OCI-LY1 (cell line): ENCODE data around the gene MAD1L1.
A peak's percentile ranks its signal among the peaks of the same experiment; 100 is the strongest.

Experiments
- H2AFZ ChIP-seq: fragments of 200-600 bp; sonication (generic), shearing (Covaris generic); 2 replicates; pipeline ENCODE4 v1.6.0; 2014; ENCODE audit warnings: antibody characterized with exemption, mild to moderate bottlenecking, low read length
- H3F3A ChIP-seq: fragments of 200-600 bp; sonication (generic), shearing (Covaris generic); 2 replicates; pipeline ENCODE4 v1.6.0; 2014; ENCODE audit warnings: mild to moderate bottlenecking, antibody characterized with exemption, low read length, moderate library complexity; ENCODE audit not compliant: insufficient read depth
- H3K27ac ChIP-seq: fragments of 200-600 bp; sonication (generic); 2 replicates; pipeline ENCODE4 v1.5.1; 2014; ENCODE audit warnings: low read length, mixed run types, mild to moderate bottlenecking, low read depth; ENCODE audit not compliant: poor library complexity, severe bottlenecking
- H3K27me3 ChIP-seq: fragments of 200-600 bp; sonication (generic); 2 replicates; pipeline ENCODE4 v1.6.0; 2014; ENCODE audit warnings: antibody characterized with exemption, mild to moderate bottlenecking, low read length, moderate library complexity; ENCODE audit not compliant: insufficient read depth
- H3K36me3 ChIP-seq: fragments of 200-600 bp; sonication (generic); 2 replicates; pipeline ENCODE4 v1.6.1; 2014; ENCODE audit warnings: mild to moderate bottlenecking, antibody characterized with exemption, low read length, moderate library complexity, mixed read lengths; ENCODE audit not compliant: insufficient read depth
- H3K4me1 ChIP-seq: fragments of 200-600 bp; sonication (generic); 2 replicates; pipeline ENCODE4 v1.5.1; 2014; ENCODE audit warnings: mild to moderate bottlenecking, low read length, moderate library complexity; ENCODE audit not compliant: insufficient read depth, severe bottlenecking
- H3K4me2 ChIP-seq: fragments of 200-600 bp; sonication (generic), shearing (Covaris generic); 2 replicates; pipeline ENCODE4 v1.6.1; 2014; ENCODE audit warnings: low read length
- H3K4me3 ChIP-seq: fragments of 200-600 bp; sonication (generic); 2 replicates; pipeline ENCODE4 v1.5.1; 2014; ENCODE audit warnings: low read length, low read depth, mild to moderate bottlenecking, mixed read lengths; ENCODE audit not compliant: poor library complexity, severe bottlenecking
- H3K79me2 ChIP-seq: fragments of 200-600 bp; shearing (Covaris generic); 2 replicates; pipeline ENCODE4 v1.6.1; 2016; ENCODE audit warnings: mixed run types, low read length, mixed read lengths; ENCODE audit not compliant: insufficient read depth
- H3K9ac ChIP-seq: fragments of 200-600 bp; sonication (generic), shearing (Covaris generic); 2 replicates; pipeline ENCODE4 v1.6.1; 2014; ENCODE audit warnings: mild to moderate bottlenecking, low read length, mixed read lengths
- H3K9me2 ChIP-seq: fragments of 200-600 bp; sonication (generic), shearing (Covaris generic); 2 replicates; pipeline ENCODE4 v1.6.1; 2014; ENCODE audit warnings: low read depth, mild to moderate bottlenecking, low read length, mixed read lengths
- H3K9me3 ChIP-seq: fragments of 200-600 bp; shearing (Covaris generic); 2 replicates; pipeline ENCODE4 v1.6.1; 2014; ENCODE audit warnings: low read length, mixed read lengths
- H4K20me1 ChIP-seq: fragments of 200-600 bp; sonication (generic), shearing (Covaris generic); 2 replicates; pipeline ENCODE4 v1.6.0; 2016; ENCODE audit warnings: mild to moderate bottlenecking, low read length; ENCODE audit not compliant: insufficient read depth
- EZH2 ChIP-seq: fragments of 200-600 bp; sonication (generic), shearing (Covaris generic); IDR thresholded peaks from 2 replicates; pipeline ENCODE4 v1.8.0; 2017; ENCODE audit warnings: borderline replicate concordance, mixed run types, mild to moderate bottlenecking, antibody characterized with exemption, low read length, moderate library complexity, mixed read lengths
- TF ChIP-seq, protein P1 (sequence below): fragments of 200-600 bp; sonication (generic), shearing (Covaris generic); IDR thresholded peaks from 2 replicates; pipeline ENCODE4 v1.5.1; 2017; ENCODE audit warnings: mild to moderate bottlenecking, antibody characterized with exemption, low read length, moderate library complexity, mixed read lengths

The MAD1L1 gene

DNA sequence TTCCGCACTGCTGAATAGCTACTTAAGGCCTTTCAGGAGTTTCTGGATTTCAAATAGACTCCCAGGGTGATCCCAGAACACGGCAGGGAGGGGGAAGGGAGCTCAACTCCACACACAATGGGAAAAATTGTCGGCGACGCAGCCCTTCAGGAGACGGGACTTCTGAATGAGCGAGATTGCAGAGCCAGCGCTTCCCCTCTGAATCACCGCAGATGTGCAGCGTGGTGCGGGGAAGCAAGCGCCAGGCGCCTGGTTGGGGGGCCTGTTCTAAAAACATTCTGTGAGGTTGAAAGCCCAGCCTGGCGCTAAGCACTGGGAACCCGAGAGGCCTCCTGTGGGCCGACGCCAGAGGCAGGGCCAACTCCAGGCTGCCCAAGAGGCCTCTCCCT is 163.3 kb downstream of the MAD1L1 start:
- H3K4me3 ChIP-seq: no peak overlapping the region
- no peaks in the 10 kb centered on the region for H3K9me3 ChIP-seq
- H3K4me1 ChIP-seq: peaks cover 74% of the 10 kb centered on the region
- peaks cover 25% of the 10 kb centered on the region for H3K36me3 ChIP-seq
- no peaks in the 10 kb centered on the region for H3K27me3 ChIP-seq
- no peak overlapping the region; the same call in 1 of the 2 replicates for H3K9ac ChIP-seq
- TF ChIP-seq, protein P1, sequence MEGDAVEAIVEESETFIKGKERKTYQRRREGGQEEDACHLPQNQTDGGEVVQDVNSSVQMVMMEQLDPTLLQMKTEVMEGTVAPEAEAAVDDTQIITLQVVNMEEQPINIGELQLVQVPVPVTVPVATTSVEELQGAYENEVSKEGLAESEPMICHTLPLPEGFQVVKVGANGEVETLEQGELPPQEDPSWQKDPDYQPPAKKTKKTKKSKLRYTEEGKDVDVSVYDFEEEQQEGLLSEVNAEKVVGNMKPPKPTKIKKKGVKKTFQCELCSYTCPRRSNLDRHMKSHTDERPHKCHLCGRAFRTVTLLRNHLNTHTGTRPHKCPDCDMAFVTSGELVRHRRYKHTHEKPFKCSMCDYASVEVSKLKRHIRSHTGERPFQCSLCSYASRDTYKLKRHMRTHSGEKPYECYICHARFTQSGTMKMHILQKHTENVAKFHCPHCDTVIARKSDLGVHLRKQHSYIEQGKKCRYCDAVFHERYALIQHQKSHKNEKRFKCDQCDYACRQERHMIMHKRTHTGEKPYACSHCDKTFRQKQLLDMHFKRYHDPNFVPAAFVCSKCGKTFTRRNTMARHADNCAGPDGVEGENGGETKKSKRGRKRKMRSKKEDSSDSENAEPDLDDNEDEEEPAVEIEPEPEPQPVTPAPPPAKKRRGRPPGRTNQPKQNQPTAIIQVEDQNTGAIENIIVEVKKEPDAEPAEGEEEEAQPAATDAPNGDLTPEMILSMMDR: no peak
- TF ChIP-seq EZH2: no peak
- H3K27ac ChIP-seq: peak overlapping the region; percentile 66
- H3K79me2 ChIP-seq: no peaks in the 10 kb centered on the region
- H3K9me2 ChIP-seq: no peaks in the 10 kb centered on the region
- no peaks in the 10 kb centered on the region for H3F3A ChIP-seq
- peak overlapping the region; percentile 22; the same call in 1 of the 2 replicates for H3K4me2 ChIP-seq
- no peak overlapping the region for H2AFZ ChIP-seq
- no peaks in the 10 kb centered on the region for H4K20me1 ChIP-seq

DNA sequence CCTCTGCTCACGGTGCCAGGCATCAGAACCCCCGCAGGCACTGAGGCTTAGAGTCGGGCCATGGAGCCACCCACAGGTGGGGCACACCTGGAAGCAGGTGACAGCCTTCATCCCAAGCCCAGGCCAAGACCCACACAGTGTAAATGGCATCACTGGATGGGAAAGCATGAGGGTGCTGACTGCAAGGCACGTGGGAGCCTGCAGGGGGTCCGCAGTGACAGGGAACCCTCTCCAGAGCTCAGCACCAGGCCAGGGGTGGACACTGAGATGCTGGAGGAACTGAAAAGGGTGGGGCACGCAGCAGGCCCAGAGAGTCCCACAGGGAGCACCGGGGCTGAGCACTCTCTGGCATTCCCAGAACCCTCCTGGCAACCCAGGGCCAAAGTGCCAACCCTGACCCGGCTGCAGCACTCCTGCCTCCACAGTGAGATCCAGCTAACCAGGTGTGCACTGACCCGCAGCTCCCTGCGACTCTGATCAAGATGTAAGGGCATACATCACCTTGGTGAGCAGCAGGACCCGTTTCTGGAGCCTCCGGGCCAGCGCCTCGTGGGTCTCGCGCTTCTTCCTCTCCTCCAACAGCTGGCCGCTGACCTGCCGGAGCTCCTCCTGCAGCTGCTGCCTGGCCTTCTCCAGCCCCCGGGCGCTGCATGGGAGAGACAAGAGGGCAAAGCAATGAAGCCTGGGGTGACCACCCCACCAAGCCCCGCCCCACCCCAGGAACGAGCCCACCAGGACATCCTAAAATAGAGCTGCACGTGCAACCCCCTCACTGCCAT is 163.9 kb downstream of the MAD1L1 start:
- Histone ChIP-seq H2AFZ (no peak overlapping the region), H3K4me2 (peak overlapping the region; percentile 22; the same call in 1 of the 2 replicates), H3K9ac (no peak overlapping the region; the same call in 1 of the 2 replicates), H3F3A (no peaks in the 10 kb centered on the region), H3K4me3 (no peak overlapping the region), H3K4me1 (peaks cover 80% of the 10 kb centered on the region), H3K27ac (peak overlapping the region; percentile 66), H3K36me3 (peaks cover 27% of the 10 kb centered on the region), H3K79me2 (no peaks in the 10 kb centered on the region), H3K9me3 (no peaks in the 10 kb centered on the region), H3K9me2 (no peaks in the 10 kb centered on the region), H3K27me3 (no peaks in the 10 kb centered on the region), H4K20me1 (no peaks in the 10 kb centered on the region)
- TF ChIP-seq EZH2: no peak
- TF ChIP-seq, protein P1: peak; percentile 34; the same call in 1 of the 2 replicates

DNA sequence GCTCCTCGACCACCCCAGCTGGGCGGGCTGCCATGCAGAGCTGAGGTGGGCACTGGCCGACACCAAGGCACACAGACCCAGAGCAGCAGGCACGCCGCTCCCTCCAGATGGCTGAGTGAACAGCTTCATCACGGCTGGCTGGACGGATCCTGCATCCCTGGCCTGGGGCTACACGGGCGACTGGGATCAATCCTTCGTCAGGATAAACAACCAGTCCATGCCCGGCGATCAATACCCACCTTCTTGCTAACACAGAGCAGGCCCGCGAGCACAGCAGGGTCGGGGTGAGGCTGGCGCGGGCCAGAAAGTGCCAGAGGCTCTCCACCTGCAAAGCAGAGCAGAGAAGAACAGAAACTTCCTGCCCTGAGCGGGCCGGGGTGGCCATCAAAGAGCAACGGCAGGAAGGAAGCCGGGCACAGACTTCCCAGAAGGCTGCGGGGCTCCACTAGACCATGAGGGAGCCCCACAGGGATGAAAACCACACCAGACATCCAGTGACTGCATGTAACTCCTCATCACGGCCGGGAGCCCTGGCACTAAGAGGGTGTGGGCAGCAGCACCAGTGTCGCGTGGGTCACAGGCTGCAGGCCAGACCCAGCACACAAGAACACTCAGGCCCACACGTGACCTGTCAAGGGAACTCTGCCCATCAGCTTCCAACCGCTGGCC is 166.4 kb downstream of the MAD1L1 start:
- no peaks in the 10 kb centered on the region for H3K9me3 ChIP-seq
- peaks cover 77% of the 10 kb centered on the region for H3K4me1 ChIP-seq
- H3K9ac ChIP-seq: peak overlapping the region; percentile 47
- H3K79me2 ChIP-seq: no peaks in the 10 kb centered on the region
- H3K4me3 ChIP-seq: peak overlapping the region; percentile 19
- H3K4me2 ChIP-seq: peak overlapping the region; percentile 51
- H3F3A ChIP-seq: no peaks in the 10 kb centered on the region
- H2AFZ ChIP-seq: no peak overlapping the region
- peak overlapping the region; percentile 80 for H3K27ac ChIP-seq
- H3K9me2 ChIP-seq: no peaks in the 10 kb centered on the region
- TF ChIP-seq EZH2: no peak
- TF ChIP-seq, protein P1: no peak
- H3K27me3 ChIP-seq: no peaks in the 10 kb centered on the region
- no peaks in the 10 kb centered on the region for H4K20me1 ChIP-seq
- peaks cover 27% of the 10 kb centered on the region for H3K36me3 ChIP-seq
